OCI-LY7 (cell line): Measurements from ENCODE around the gene PLEKHA5. TPM values are rescaled to one million over a fixed set of nuclear protein-coding genes. Genes with fewer than 3 reads are reported as not detected.

Experiments
- BruUV-seq: library from RNA; stranded (reverse); fragments of 400-500 nt; replicated peaks from 2 replicates; lab custom pipeline; 2021; lab: Mats Ljungman, UMichigan
- CTCF ChIA-PET: fragments of 300-600 bp; sonication (Branson Sonifier 250); formaldehyde crosslinking; loops from one replicate; lab custom pipeline; 2022; ENCODE audit warnings: antibody characterized with exemption; ENCODE audit not compliant: unreplicated experiment; lab: Charles Lee
- POLR2A ChIA-PET: fragments of 300-600 bp; sonication (Branson Sonifier 250); formaldehyde crosslinking; loops from one replicate; lab custom pipeline; 2022; ENCODE audit warnings: antibody characterized with exemption; lab: Charles Lee
- DNase-seq: peaks from one replicate; pipeline ENCODE4 v3.0.0-alpha.2; 2015; ENCODE audit warnings: low spot score
- H2AFZ ChIP-seq: fragments of 200-600 bp; sonication (generic), shearing (Covaris generic); 2 replicates; pipeline ENCODE4 v1.6.1; 2014; ENCODE audit warnings: mild to moderate bottlenecking, antibody characterized with exemption, low read length, moderate library complexity
- H3K27ac ChIP-seq: fragments of 200-600 bp; sonication (generic); 2 replicates; pipeline ENCODE4 v1.5.1; 2014; ENCODE audit warnings: mixed run types, low read depth, mild to moderate bottlenecking, moderate library complexity, low read length, inconsistent platforms; ENCODE audit not compliant: poor library complexity, severe bottlenecking
- H3K36me3 ChIP-seq: fragments of 200-600 bp; sonication (generic); 2 replicates; pipeline ENCODE4 v1.6.1; 2014; ENCODE audit warnings: mild to moderate bottlenecking, antibody characterized with exemption, low read length, moderate library complexity, mixed read lengths; ENCODE audit not compliant: insufficient read depth
- H3K4me1 ChIP-seq: fragments of 200-600 bp; sonication (generic); 2 replicates; pipeline ENCODE4 v1.5.1; 2014; ENCODE audit warnings: mild to moderate bottlenecking, low read length; ENCODE audit not compliant: insufficient read depth, poor library complexity, severe bottlenecking
- H3K4me2 ChIP-seq: fragments of 200-600 bp; sonication (generic); 2 replicates; pipeline ENCODE4 v1.6.1; 2014; ENCODE audit warnings: mild to moderate bottlenecking, low read length
- H3K4me3 ChIP-seq: fragments of 200-600 bp; sonication (generic); 2 replicates; pipeline ENCODE4 v1.5.1; 2014; ENCODE audit warnings: mild to moderate bottlenecking, low read depth, low read length; ENCODE audit not compliant: poor library complexity, severe bottlenecking
- H3K79me2 ChIP-seq: fragments of 200-600 bp; sonication (generic); 2 replicates; pipeline ENCODE4 v1.6.1; 2016; ENCODE audit warnings: low read depth, mild to moderate bottlenecking, low read length, moderate library complexity, mixed read lengths; ENCODE audit not compliant: insufficient read depth
- H3K9me2 ChIP-seq: fragments of 200-600 bp; sonication (generic); 2 replicates; pipeline ENCODE4 v1.6.1; 2016; ENCODE audit warnings: mild to moderate bottlenecking, low read length, mixed read lengths; ENCODE audit not compliant: insufficient read depth
- H3K9me3 ChIP-seq: fragments of 200-600 bp; sonication (generic); 2 replicates; pipeline ENCODE4 v1.6.1; 2014; ENCODE audit warnings: mild to moderate bottlenecking, mixed run types, low read length, mixed read lengths
- H4K20me1 ChIP-seq: fragments of 200-600 bp; sonication (generic); 2 replicates; pipeline ENCODE4 v1.6.1; 2014; ENCODE audit warnings: mild to moderate bottlenecking, antibody characterized with exemption, low read length, moderate library complexity, mixed read lengths; ENCODE audit not compliant: insufficient read depth
- EZH2phosphoT487 ChIP-seq: fragments of 200-600 bp; sonication (generic); IDR thresholded peaks from 2 replicates; pipeline ENCODE4 v1.6.1; 2018; ENCODE audit warnings: low read depth, borderline replicate concordance, mild to moderate bottlenecking, mixed run types, antibody characterized with exemption, low read length, moderate library complexity, mixed read lengths
- intact Hi-C: fragments of 100-400 bp; cut with micrococcal nuclease; formaldehyde crosslinking; loops from one replicate; pipeline ENCODE4 v1.10.0; 2022; ENCODE audit not compliant: unreplicated experiment
- total RNA-seq, 2 experiments: library from RNA; depleted of rRNA in 1 of 2; stranded (reverse); fragments of >200 nt in 1 of 2; shearing (Covaris generic) in 1 of 2; gene quantifications; 2 replicates each; pipeline ENCODE4 v1.2.3, GENCODE V29; 2014 to 2022
- TF ChIP-seq, protein P1 (sequence below): fragments of 200-600 bp; sonication (generic); conservative IDR thresholded peaks from 2 replicates; pipeline ENCODE4 v1.5.1; 2014; ENCODE audit warnings: mild to moderate bottlenecking, antibody characterized with exemption, low read length, moderate library complexity, mixed read lengths

PLEKHA5 gene
- total RNA-seq, 2 experiments from 2014 or later: 2.7 TPM; not detected in 1

DNA sequence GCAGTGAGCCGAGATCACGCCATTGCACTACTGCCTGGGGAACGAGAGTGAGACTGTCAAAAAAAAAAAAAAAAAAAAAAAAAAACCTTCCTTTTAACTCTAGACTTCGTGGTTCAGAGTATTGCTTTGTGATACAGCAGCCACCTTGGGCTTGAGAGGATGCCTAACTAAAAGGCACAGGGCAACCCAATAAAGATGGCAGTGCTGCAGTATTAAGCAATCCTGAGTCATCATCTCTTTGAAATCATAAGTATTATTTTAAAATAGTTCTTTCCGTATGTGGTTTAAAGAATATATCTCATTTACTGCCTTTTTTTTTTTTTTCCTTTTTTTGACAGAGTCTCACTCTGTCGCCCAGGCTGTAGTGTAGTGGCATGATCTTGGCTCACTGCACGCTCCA lies 116.1 kb downstream of the PLEKHA5 start:
- no peaks in the 10 kb centered on the region for H3K9me3 ChIP-seq
- no peaks in the 10 kb centered on the region for H3K4me1 ChIP-seq
- ChIA-PET CTCF (no interaction called here), POLR2A (no interaction called here)
- no peaks in the 10 kb centered on the region for H3K36me3 ChIP-seq
- H3K27ac ChIP-seq: no peak overlapping the region
- H2AFZ ChIP-seq: no peak overlapping the region
- TF ChIP-seq, protein P1, sequence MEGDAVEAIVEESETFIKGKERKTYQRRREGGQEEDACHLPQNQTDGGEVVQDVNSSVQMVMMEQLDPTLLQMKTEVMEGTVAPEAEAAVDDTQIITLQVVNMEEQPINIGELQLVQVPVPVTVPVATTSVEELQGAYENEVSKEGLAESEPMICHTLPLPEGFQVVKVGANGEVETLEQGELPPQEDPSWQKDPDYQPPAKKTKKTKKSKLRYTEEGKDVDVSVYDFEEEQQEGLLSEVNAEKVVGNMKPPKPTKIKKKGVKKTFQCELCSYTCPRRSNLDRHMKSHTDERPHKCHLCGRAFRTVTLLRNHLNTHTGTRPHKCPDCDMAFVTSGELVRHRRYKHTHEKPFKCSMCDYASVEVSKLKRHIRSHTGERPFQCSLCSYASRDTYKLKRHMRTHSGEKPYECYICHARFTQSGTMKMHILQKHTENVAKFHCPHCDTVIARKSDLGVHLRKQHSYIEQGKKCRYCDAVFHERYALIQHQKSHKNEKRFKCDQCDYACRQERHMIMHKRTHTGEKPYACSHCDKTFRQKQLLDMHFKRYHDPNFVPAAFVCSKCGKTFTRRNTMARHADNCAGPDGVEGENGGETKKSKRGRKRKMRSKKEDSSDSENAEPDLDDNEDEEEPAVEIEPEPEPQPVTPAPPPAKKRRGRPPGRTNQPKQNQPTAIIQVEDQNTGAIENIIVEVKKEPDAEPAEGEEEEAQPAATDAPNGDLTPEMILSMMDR: no peak
- no peak for TF ChIP-seq EZH2phosphoT487
- H3K79me2 ChIP-seq: no peaks in the 10 kb centered on the region
- no peak overlapping the region for H3K4me2 ChIP-seq
- no peak for DNase-seq
- no TSS peak for BruUV-seq
- H3K9me2 ChIP-seq: no peaks in the 10 kb centered on the region
- intact Hi-C loops: no loop called here
- H4K20me1 ChIP-seq: no peaks in the 10 kb centered on the region
- H3K4me3 ChIP-seq: no peak overlapping the region

DNA sequence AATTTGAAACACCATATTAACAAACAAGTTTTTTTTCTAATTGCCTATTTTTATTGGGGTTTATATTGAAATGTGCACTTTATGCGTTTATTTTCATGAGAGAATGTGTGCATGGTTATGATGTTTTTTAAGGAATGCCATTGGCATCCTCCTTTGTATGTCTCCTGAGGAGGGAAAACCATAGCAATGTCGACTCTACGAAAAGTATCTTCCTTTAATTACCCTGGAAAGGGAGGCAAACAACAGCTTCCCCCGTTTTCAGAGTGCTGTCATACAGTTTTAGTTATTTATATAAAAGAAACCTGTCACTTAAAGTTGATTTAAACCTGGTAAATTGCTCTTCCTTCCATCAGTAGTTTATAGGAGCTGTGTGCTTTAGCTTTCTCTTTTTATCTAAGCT lies 117.4 kb downstream of the PLEKHA5 start:
- H3K9me2 ChIP-seq: no peaks in the 10 kb centered on the region
- no peak overlapping the region for H2AFZ ChIP-seq
- CTCF ChIA-PET: no interaction called here
- no peaks in the 10 kb centered on the region for H3K79me2 ChIP-seq
- H3K9me3 ChIP-seq: no peaks in the 10 kb centered on the region
- no peak for DNase-seq
- H3K4me1 ChIP-seq: no peaks in the 10 kb centered on the region
- H3K4me2 ChIP-seq: no peak overlapping the region
- H3K36me3 ChIP-seq: no peaks in the 10 kb centered on the region
- no peak for TF ChIP-seq EZH2phosphoT487
- TF ChIP-seq, protein P1: no peak
- no peak overlapping the region for H3K4me3 ChIP-seq
- H3K27ac ChIP-seq: no peak overlapping the region
- POLR2A ChIA-PET: no interaction called here
- BruUV-seq: no TSS peak
- intact Hi-C loops: no loop called here
- no peaks in the 10 kb centered on the region for H4K20me1 ChIP-seq

DNA sequence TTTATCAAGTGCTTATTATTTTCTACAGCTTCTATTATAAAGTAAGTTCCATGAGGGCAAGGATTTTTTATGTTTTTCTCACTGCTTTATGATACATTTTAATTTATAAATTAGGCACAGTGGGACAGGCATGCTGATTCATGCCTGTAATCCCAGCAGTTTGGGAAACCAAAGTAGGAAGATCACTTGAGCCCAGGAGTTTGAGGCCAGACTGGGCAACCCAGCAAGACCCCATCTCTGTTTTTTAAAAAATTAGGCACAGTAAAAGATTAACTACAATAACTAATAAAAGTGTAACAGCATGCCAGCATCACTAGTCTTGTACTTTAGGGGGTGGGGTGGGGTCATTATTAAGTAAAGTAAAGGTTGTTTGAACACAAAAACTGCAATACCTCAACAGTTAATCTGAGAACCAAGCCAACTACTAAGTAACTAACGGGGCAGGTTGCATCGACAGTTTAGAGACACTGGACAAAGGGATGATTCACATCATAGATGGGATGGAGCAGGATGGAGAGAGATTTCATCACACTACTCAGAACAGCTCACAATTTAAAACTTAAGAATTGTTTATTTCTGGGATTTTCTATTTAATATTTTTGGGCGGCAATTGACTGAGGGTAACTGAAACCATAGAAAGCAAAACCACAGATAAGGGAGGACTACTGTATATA lies 119.5 kb downstream of the PLEKHA5 start:
- no peaks in the 10 kb centered on the region for H3K36me3 ChIP-seq
- H3K79me2 ChIP-seq: no peaks in the 10 kb centered on the region
- H3K4me1 ChIP-seq: no peaks in the 10 kb centered on the region
- no peaks in the 10 kb centered on the region for H3K9me2 ChIP-seq
- no peaks in the 10 kb centered on the region for H4K20me1 ChIP-seq
- H3K4me3 ChIP-seq: no peak overlapping the region
- DNase-seq: no peak
- ChIA-PET CTCF (no interaction called here), POLR2A (no interaction called here)
- H3K4me2 ChIP-seq: no peak overlapping the region
- no TSS peak for BruUV-seq
- no peak overlapping the region for H3K27ac ChIP-seq
- no peak overlapping the region for H2AFZ ChIP-seq
- intact Hi-C loops: no loop called here
- TF ChIP-seq, protein P1: no peak
- TF ChIP-seq EZH2phosphoT487: no peak
- H3K9me3 ChIP-seq: no peaks in the 10 kb centered on the region
